K562 (cell line): Measurements from ENCODE around the gene GGA2. TPM values are rescaled to one million over a fixed set of nuclear protein-coding genes. Genes with fewer than 3 reads are reported as not detected.
A peak's percentile ranks its signal among the peaks of the same experiment; 100 is the strongest.

Experiments used
- ATAC-seq: fragments of 200-7000 bp; cut with Tn5 transposase; 3 replicates; pipeline ENCODE4 v1.9.1; 2020; ENCODE audit warnings: moderate library complexity
- BruUV-seq: library from RNA; stranded (reverse); fragments of 400-500 nt; replicated peaks from 2 replicates; lab custom pipeline; 2021; lab: Mats Ljungman, UMichigan
- CTCF ChIA-PET: fragments of 300-600 bp; formaldehyde crosslinking; extraction: SDS; loops from one replicate; lab custom pipeline; 2021; ENCODE audit warnings: low intra/inter-chr PET ratio; lab: Yijun Ruan, JAX
- POLR2A ChIA-PET: fragments of 300-600, 350-650 bp; sonication (Branson Sonifier 250); formaldehyde crosslinking; extraction: SDS; loops from one replicate; lab custom pipeline; 2021; ENCODE audit warnings: antibody characterized with exemption, inconsistent platforms; lab: Yijun Ruan, JAX
- DNase-seq, 4 experiments: peaks; one replicate each; pipeline versions ENCODE4 v3.0.0 to v3.0.0-alpha.2; 2011 to 2018; ENCODE audit warnings: low spot score in 3 of 4, mixed read lengths in 3 of 4; ENCODE audit errors: extremely low read depth in 1 of 4
- FAIRE-seq: peaks from 2 replicates; lab custom pipeline; 2011; peaks lifted over from hg19 to GRCh38; lab: Jason Lieb, UNC
- H2AFZ ChIP-seq: 2 replicates; pipeline ENCODE4 v1.6.0; 2011; ENCODE audit warnings: low read depth, low read length, control low read depth, inconsistent platforms
- H3K27ac ChIP-seq: fragments of 200-600 bp; 3 replicates; pipeline ENCODE4 v1.8.0; 2011; ENCODE audit warnings: low read depth, mild to moderate bottlenecking, control low read depth, inconsistent platforms, low read length, moderate library complexity, mixed read lengths; ENCODE audit errors: extremely low read depth
- H3K27me3 ChIP-seq, 2 experiments: fragments of 300-600 bp in 1 of 2; 2 replicates in 1 of 2; 3 replicates in 1 of 2; pipeline versions ENCODE4 v1.6.0 to v1.8.0; 2011; ENCODE audit warnings: inconsistent platforms in 2 of 2, low read length in 2 of 2, mild to moderate bottlenecking in 1 of 2, mixed read lengths in 1 of 2, moderate library complexity in 1 of 2; ENCODE audit not compliant: control insufficient read depth in 2 of 2, insufficient read depth in 2 of 2
- H3K36me3 ChIP-seq: fragments of 300-600 bp; 3 replicates; pipeline ENCODE4 v1.8.0; 2011; ENCODE audit warnings: mild to moderate bottlenecking, low read length, inconsistent platforms; ENCODE audit not compliant: control insufficient read depth, insufficient read depth
- H3K4me1 ChIP-seq, 2 experiments: fragments of 200-600 bp in 1 of 2; replicated peaks in 1 of 2; 2 replicates in 1 of 2; 3 replicates in 1 of 2; pipeline versions ENCODE4 v1.5.1 to v1.8.0; 2011; ENCODE audit warnings: inconsistent platforms in 2 of 2, low read length in 2 of 2, mild to moderate bottlenecking in 1 of 2, mixed read lengths in 1 of 2, moderate library complexity in 1 of 2; ENCODE audit not compliant: control insufficient read depth in 2 of 2, insufficient read depth in 2 of 2
- H3K4me2 ChIP-seq: 2 replicates; pipeline ENCODE4 v1.6.1; 2011; ENCODE audit warnings: low read length, control low read depth, inconsistent platforms, mixed read lengths; ENCODE audit not compliant: insufficient read depth
- H3K4me3 ChIP-seq: fragments of 200-600 bp; sonication (generic), shearing (Covaris generic); 2 replicates; pipeline ENCODE4 v1.5.1; 2016; ENCODE audit warnings: control low read depth, inconsistent platforms
- H3K79me2 ChIP-seq: fragments of 200-600 bp; 3 replicates; pipeline ENCODE4 v1.8.0; 2011; ENCODE audit warnings: low read length, inconsistent platforms; ENCODE audit not compliant: control insufficient read depth, insufficient read depth
- H3K9ac ChIP-seq, 2 experiments: 2 replicates each; pipeline versions ENCODE4 v1.6.0 to v1.6.1; 2011; ENCODE audit warnings: low read depth in 2 of 2, low read length in 2 of 2, control low read depth in 1 of 2, inconsistent platforms in 1 of 2, mild to moderate bottlenecking in 1 of 2, mixed read lengths in 1 of 2; ENCODE audit not compliant: insufficient read depth in 1 of 2
- H3K9me1 ChIP-seq: one replicate; pipeline ENCODE4 v1.6.0; 2011; ENCODE audit warnings: inconsistent platforms, mild to moderate bottlenecking, low read length, moderate library complexity; ENCODE audit not compliant: control insufficient read depth, insufficient read depth
- H3K9me3 ChIP-seq: replicated peaks from 2 replicates; pipeline ENCODE4 v1.5.1; 2011; ENCODE audit warnings: low read depth, low read length, inconsistent platforms; ENCODE audit not compliant: control insufficient read depth, insufficient read depth
- H4K20me1 ChIP-seq: replicated peaks from 2 replicates; pipeline ENCODE4 v1.6.1; 2011; ENCODE audit warnings: low read length, inconsistent platforms, mixed read lengths; ENCODE audit not compliant: control insufficient read depth, insufficient read depth
- ARHGAP35 ChIP-seq: fragments of 450-650 bp; IDR thresholded peaks from 2 replicates; pipeline ENCODE4 v1.6.1; 2018; ENCODE audit not compliant: partially characterized antibody
- BRF1 ChIP-seq: IDR thresholded peaks from 3 replicates; pipeline ENCODE4 v1.6.1; 2011; ENCODE audit warnings: borderline replicate concordance, mild to moderate bottlenecking; ENCODE audit not compliant: insufficient read length; ENCODE audit errors: extremely low read depth
- CCAR2 ChIP-seq: fragments of 200-400 bp; formaldehyde crosslinking; IDR thresholded peaks from 2 replicates; pipeline ENCODE4 v1.6.1; 2017; ENCODE audit warnings: mild to moderate bottlenecking, low read depth, low read length
- ETS1 ChIP-seq: conservative IDR thresholded peaks from 2 replicates; pipeline ENCODE4 v1.6.1; 2011; ENCODE audit warnings: low read depth, mild to moderate bottlenecking, low read length; ENCODE audit not compliant: control insufficient read depth
- JUN ChIP-seq, 2 experiments: sonication (generic) in 1 of 2; formaldehyde crosslinking in 1 of 2; IDR thresholded peaks; 2 replicates each; pipeline versions ENCODE4 v1.6.1 to v1.8.0; 2012 to 2022; ENCODE audit warnings: borderline replicate concordance in 2 of 2, mild to moderate bottlenecking in 2 of 2, improper control_type of control experiment in 1 of 2, low read depth in 1 of 2, low read length in 1 of 2, missing genetic modification reagents in 1 of 2
- NFE2 ChIP-seq: IDR thresholded peaks from 2 replicates; pipeline ENCODE4 v1.6.1; 2014; ENCODE audit warnings: antibody characterized with exemption, low read depth
- NR3C1 ChIP-seq: sonication (generic); formaldehyde crosslinking; IDR thresholded peaks from 2 replicates; pipeline ENCODE4 v1.8.1; 2022; ENCODE audit warnings: missing genetic modification reagents
- PREB ChIP-seq: sonication (generic); formaldehyde crosslinking; IDR thresholded peaks from 2 replicates; pipeline ENCODE4 v1.8.1; 2023; ENCODE audit warnings: mild to moderate bottlenecking, missing genetic modification reagents
- PTRF ChIP-seq: fragments of 450-650 bp; IDR thresholded peaks from 2 replicates; pipeline ENCODE4 v1.6.1; 2016; ENCODE audit warnings: mild to moderate bottlenecking, missing genetic modification characterization, missing compliant biosample characterization
- RFX7 ChIP-seq: fragments of 250-450 bp; sonication (Bioruptor Pico); IDR thresholded peaks from 2 replicates; pipeline ENCODE4 v1.5.1; 2021; ENCODE audit warnings: mild to moderate bottlenecking
- SIN3B ChIP-seq: fragments of 450-650 bp; IDR thresholded peaks from 2 replicates; pipeline ENCODE4 v1.6.1; 2017; ENCODE audit warnings: low read depth, mild to moderate bottlenecking, moderate library complexity
- TRIM25 ChIP-seq: fragments of 450-650 bp; IDR thresholded peaks from 2 replicates; pipeline ENCODE4 v1.7.0; 2016; ENCODE audit warnings: borderline replicate concordance
- XRCC3 ChIP-seq: fragments of 450-650 bp; IDR thresholded peaks from 2 replicates; pipeline ENCODE4 v1.6.1; 2017; ENCODE audit warnings: mild to moderate bottlenecking, moderate library complexity
- ZNF232 ChIP-seq: sonication (generic); formaldehyde crosslinking; IDR thresholded peaks from 2 replicates; pipeline ENCODE4 v1.8.0; 2022; ENCODE audit warnings: mild to moderate bottlenecking, missing genetic modification reagents
- ZNF740 ChIP-seq, 3 experiments: fragments of 200-800 bp in 1 of 3; sonication (Bioruptor generic) in 1 of 3; sonication (generic) in 1 of 3; formaldehyde crosslinking in 1 of 3; IDR thresholded peaks; 2 replicates each; pipeline versions ENCODE4 v1.6.1 to v1.8.0; 2016 to 2022; ENCODE audit warnings: mild to moderate bottlenecking in 2 of 3, missing compliant biosample characterization in 2 of 3, missing genetic modification characterization in 2 of 3, missing genetic modification reagents in 1 of 3
- WGBS: fragments of 100-300 bp; shearing (Covaris generic); methylation state at CpG from one replicate; pipeline ENCODE4 v1.1.6; 2016; ENCODE audit warnings: low coverage, mixed read lengths; ENCODE audit not compliant: insufficient coverage; ENCODE audit errors: missing lambda C conversion rate; 5-methylcytosine and 5-hydroxymethylcytosine counted together
- in situ Hi-C: fragments of 300-500 bp; cut with MboI; formaldehyde crosslinking; loops from 4 replicates; pipeline ENCODE4 v1.15.0; 2018; ENCODE audit warnings: inconsistent platforms, mixed read lengths
- intact Hi-C: fragments of 100-400 bp; cut with micrococcal nuclease; formaldehyde crosslinking; loops from 2 replicates; pipeline ENCODE4 v1.14.2; 2022
- polyA plus RNA-seq, 8 experiments: library from polyadenylated mRNA; depleted of rRNA in 4 of 8; stranded (reverse) in 5 of 8; unstranded in 3 of 8; fragments of >200 nt; fragmentation: Nextera tagmentation in 2 of 8; fragmentation: Illumina TruSeq in 1 of 8; extraction: Ambion mirVana in 2 of 8; extraction: Trizol in 1 of 8; gene quantifications; 2 replicates each; pipeline versions ENCODE4 v1.2.1 to v1.2.3, GENCODE V29; 2011 to 2014; ENCODE audit warnings: inconsistent platforms in 1 of 8, missing spikeins in 1 of 8
- total RNA-seq, 7 experiments: library from RNA; depleted of rRNA in 6 of 7; stranded (reverse); fragments of >200 nt in 6 of 7; fragmentation: Illumina TruSeq in 2 of 7; extraction: Trizol in 2 of 7; gene quantifications; 2 replicates each; pipeline versions ENCODE4 v1.2.1 to v1.2.3, GENCODE V29; 2011 to 2021; ENCODE audit warnings: low replicate concordance in 1 of 7

The GGA2 gene
- total and polyA plus RNA-seq, 9 of the 15 experiments (the other 6 are each of a cell fraction or from before 2014, with no cell fraction given) = 11.9 to 133 (median 66.3) TPM

- no TSS peak for BruUV-seq
- H2AFZ ChIP-seq = no peak overlapping the region
- H3K36me3 ChIP-seq = peaks cover 40% of the 10 kb centered on the region
- H4K20me1 ChIP-seq = peaks cover 44% of the 10 kb centered on the region
- ChIA-PET POLR2A (interaction anchor here (0.6 to 2.1 kb wide), 5 partner anchors 9 to 573 kb away, joined by 3 to 9 read pairs (median 3); no protein-coding TSS in a partner anchor), CTCF (no interaction called here)
- H3K4me2 ChIP-seq = peak overlapping the region; percentile 41; the same call in 1 of the 2 replicates
- no peaks in the 10 kb centered on the region for H3K9me3 ChIP-seq
- no peak overlapping the region for H3K27ac ChIP-seq
- no peaks in the 10 kb centered on the region for H3K27me3 ChIP-seq
- WGBS = 76% methylated on average over 8 of the region's 8 CpGs
- peaks cover 87% of the 10 kb centered on the region for H3K79me2 ChIP-seq
- H3K9ac ChIP-seq = peak overlapping the region in 1 of 2 experiments; percentile 65; a peak in 2 of 4 replicates
- H3K9me1 ChIP-seq = peaks cover 18% of the 10 kb centered on the region
- intact Hi-C loops = loop anchor here (5.0 kb wide), 1 partner anchor 69 kb away; no protein-coding TSS in a partner anchor
- in situ Hi-C loops = no loop called here
- no peak overlapping the region for H3K4me3 ChIP-seq
- DNase-seq (no peak), FAIRE-seq (no peak), ATAC-seq (no peak)
- H3K4me1 ChIP-seq = peaks cover 41 to 54% of the 10 kb centered on the region in 2 experiments; a peak in 4 of 5 replicates
- TF ChIP-seq RFX7 (CRISPR knock-in tag) = no peak
- no peak for TF ChIP-seq ETS1
- no peak for TF ChIP-seq BRF1
- TF ChIP-seq ARHGAP35 = no peak
- no peak for TF ChIP-seq CCAR2
- no peak for TF ChIP-seq TRIM25
- TF ChIP-seq NFE2 = no peak
- no peak for TF ChIP-seq ZNF232 (CRISPR knock-in tag)
- TF ChIP-seq NR3C1 (CRISPR knock-in tag) = no peak
- TF ChIP-seq JUN (IDR thresholded peaks at IDR 0.05; ENCODE audit: borderline replicate concordance, low read depth, low read length) = no peak
- no peak for TF ChIP-seq JUN (CRISPR knock-in tag; IDR thresholded peaks at IDR 0.05; ENCODE audit: borderline replicate concordance)
- TF ChIP-seq SIN3B = no peak
- no peak for TF ChIP-seq PREB (CRISPR knock-in tag)
- no peak for TF ChIP-seq ZNF740 (CRISPR knock-in tag; IDR thresholded peaks at IDR 0.05)
- no peak for TF ChIP-seq ZNF740 (tag; IDR thresholded peaks at IDR 0.05)
- TF ChIP-seq XRCC3 = no peak
- TF ChIP-seq PTRF (tag) = no peak
These were observed 3.7 kb downstream of the GGA2 start for GRCh38 chr16:23506606-23506994.
